HepG2 (cell line): Measurements from ENCODE around the gene KCNT2.

Experiments used
- CHD2 ChIP-seq: IDR thresholded peaks from 2 replicates; pipeline ENCODE4 v1.6.1; 2011; ENCODE audit warnings: low read depth, low read length, improper control_type of control experiment
- FOSL2 ChIP-seq: sonication (generic); formaldehyde crosslinking; IDR thresholded peaks from 2 replicates; pipeline ENCODE4 v1.4.0; 2020; ENCODE audit warnings: missing genetic modification reagents
- JUNB ChIP-seq: sonication (generic); formaldehyde crosslinking; IDR thresholded peaks from 2 replicates; pipeline ENCODE4 v1.8.0; 2022; ENCODE audit warnings: missing genetic modification reagents, mild to moderate bottlenecking, borderline replicate concordance
- PCBP2 ChIP-seq: fragments of 200-400 bp; formaldehyde crosslinking; optimal IDR thresholded peaks from 2 replicates; pipeline ENCODE3; 2018; ENCODE audit warnings: low read length, low read depth; ENCODE audit not compliant: poor library complexity, severe bottlenecking
- POLR2A ChIP-seq, 2 experiments: IDR thresholded peaks; 2 replicates each; pipeline ENCODE4 v1.6.1; 2011; ENCODE audit warnings: low read depth in 2 of 2, low read length in 2 of 2, mild to moderate bottlenecking in 1 of 2, moderate library complexity in 1 of 2; ENCODE audit not compliant: insufficient read depth in 1 of 2
- POLR2AphosphoS5 ChIP-seq: IDR thresholded peaks from 2 replicates; pipeline ENCODE4 v1.6.1; 2012; ENCODE audit warnings: low read depth, low read length
- RFX5 ChIP-seq: IDR thresholded peaks from 2 replicates; pipeline ENCODE4 v1.6.1; 2011; ENCODE audit warnings: low read depth, low read length, improper control_type of control experiment
- SUZ12 ChIP-seq: fragments of 150-350 bp; IDR thresholded peaks from 2 replicates; pipeline ENCODE4 v1.6.1; 2014; ENCODE audit warnings: low read depth, low read length
- TOE1 ChIP-seq: sonication (generic); formaldehyde crosslinking; IDR thresholded peaks from 2 replicates; pipeline ENCODE4 v1.4.0; 2020; ENCODE audit warnings: mild to moderate bottlenecking, missing genetic modification reagents

- TF ChIP-seq CHD2 (no peak), POLR2A (IDR thresholded peaks at IDR 0.05; ENCODE audit: insufficient read depth in 1 of 2, low read depth in 2 of 2, low read length in 2 of 2) (no peak), TOE1 (CRISPR knock-in tag) (no peak), RFX5 (no peak), SUZ12 (no peak), FOSL2 (CRISPR knock-in tag) (no peak), JUNB (CRISPR knock-in tag) (no peak), PCBP2 (no peak), POLR2AphosphoS5 (no peak)
These were observed 47.3 kb upstream of the KCNT2 start for GRCh38 chr1:196655494-196655893.
